Inferior parietal cortex (tissue), 1 donor: Measurements from ENCODE around the gene ACOXL.

Source experiments
- DNase-seq: peaks from one replicate; pipeline ENCODE4 v3.0.0-alpha.2; 2016; ENCODE audit errors: extremely low spot score

Gene ACOXL

DNA sequence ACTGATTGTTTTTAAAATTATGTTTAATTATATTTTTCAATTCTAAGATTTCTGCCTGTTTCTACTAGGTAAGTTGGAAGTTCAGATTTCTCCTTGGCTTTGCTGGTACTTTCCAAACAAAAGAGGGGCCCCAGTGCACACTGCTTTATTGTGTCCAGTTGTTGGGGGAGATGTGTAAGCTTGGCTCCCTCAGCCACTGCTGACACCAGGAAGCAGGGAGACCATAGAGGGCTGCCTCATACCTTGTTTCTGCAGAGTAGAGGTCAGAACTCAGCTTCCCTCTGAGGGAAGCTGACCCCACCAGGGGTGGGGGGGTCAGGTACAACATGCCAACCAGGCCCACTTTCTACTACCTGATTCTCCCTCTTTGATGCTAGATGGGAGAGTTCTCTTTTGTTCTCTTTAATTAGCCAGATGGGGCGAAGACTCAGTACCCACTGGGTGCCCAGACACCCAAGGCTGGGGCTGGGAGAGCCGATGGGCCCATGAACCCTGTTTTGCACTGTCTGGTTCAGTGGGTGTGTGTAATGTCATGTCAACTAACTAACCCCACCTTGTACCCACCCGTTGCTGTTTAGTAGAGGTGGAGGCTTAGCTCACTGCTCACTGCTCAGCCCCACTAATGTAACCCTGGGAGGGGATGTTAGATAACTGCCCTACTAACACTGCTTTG lies 403.0 kb downstream of the ACOXL start:
- no peak for DNase-seq

DNA sequence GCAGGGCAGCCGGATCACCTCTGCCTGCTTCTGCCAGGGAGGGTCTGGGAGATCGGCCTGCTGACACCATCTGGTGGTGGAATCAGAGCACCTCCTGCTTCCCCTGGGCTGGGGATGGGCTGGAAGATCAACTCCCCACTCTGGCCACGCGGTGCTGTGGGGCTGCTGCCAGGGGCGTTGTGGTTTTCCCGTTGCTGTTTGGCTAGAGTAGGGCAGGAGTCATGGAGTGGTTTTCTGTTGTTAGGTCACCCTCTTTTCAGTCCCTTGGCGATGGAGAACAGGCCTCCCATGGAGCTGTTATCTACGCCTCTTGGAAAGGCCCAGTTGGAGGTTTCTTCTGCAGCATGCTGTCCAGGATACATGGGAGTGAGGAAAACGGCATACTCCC lies 403.5 kb downstream of the ACOXL start:
- DNase-seq, result no peak

DNA sequence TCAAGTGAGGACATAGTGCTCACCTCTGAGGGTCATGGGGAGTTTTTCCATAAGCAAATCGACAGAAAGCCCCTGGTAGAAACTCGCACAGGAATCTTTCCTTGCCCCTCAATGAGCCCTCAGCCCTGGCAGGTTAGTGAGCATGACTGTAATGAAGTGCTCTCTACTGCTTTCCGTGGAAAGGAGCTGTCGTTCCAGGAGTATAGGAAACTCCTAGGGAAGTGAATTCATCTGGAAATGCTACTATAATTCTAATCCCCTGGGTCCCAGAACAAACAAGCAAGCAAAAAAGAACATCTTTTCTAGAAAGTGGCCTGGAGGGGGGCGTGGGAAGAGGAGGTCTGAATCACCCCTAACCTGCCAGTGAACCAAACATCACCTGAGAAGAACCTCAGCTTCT lies 406.5 kb downstream of the ACOXL start:
- DNase-seq, result no peak

DNA sequence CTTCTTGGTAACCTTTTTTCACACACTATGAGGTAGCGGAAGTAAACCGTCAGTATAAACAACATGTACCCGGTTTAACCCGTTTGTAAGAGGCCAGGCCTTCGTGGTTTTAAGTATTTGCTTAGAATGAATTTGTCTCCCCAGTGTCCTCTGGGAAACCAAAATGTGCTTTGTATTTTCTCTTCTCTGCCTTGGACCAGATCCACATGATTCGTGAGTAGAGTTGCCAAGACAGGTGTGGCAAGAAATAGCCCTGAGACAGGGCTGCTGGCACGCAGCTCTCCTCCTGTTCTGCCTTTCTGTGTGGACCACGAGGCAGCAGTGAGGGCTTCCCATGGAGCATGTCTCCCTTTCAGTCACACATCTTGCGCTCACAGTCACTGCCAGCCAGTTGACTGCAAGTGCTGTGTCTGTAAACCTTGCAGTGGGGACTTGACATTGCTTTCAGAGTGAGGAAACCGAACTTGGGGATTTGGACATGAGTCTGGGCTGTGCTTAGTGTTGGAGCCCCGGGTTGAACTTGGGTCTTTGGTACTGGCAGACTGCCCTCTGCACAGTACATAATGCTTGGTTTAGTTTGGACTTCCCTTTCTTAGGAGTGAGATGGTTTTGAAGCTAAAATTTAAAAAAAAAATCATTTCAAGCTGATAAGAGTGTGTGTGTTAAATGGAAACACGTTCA lies 407.4 kb downstream of the ACOXL start:
- DNase-seq, result no peak

DNA sequence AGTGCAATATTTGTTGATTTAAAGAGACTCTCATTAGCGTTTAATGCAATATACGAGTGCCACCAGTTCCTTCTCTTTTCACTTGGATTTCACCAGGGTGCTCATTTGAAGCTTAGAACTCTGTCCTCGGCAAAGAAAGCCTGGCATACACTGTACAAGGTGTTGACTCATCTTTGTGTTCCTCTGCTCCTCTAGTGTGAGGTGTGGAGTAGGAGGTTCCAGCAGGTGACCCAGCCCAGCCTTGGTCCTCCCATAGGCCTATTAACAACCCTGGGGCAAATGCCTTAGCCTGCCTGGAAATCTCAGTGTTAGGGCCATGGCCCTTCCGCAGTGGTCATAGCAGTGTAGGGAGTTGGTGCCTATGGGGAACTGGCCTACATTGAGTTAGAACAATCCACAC lies 408.4 kb downstream of the ACOXL start:
- DNase-seq, result no peak

DNA sequence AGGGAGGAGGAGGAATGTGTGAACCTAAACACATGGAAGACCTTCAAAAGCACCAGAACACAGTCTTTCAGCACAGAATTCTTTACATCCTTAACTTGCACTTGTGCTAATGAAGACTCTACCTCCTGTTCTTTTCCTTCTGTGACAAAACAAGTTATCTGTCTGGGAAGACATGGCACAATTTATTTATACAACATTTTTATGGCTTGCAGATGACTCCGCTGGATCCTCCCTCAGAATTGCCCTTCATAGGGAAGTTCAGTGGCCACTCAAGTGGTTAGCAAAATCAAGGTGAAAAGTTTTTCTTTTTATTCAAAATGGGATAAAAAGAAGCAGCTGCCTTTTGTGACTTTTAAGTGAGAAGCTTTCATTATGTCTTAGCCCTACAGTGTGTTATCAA lies 409.7 kb downstream of the ACOXL start:
- no peak for DNase-seq

DNA sequence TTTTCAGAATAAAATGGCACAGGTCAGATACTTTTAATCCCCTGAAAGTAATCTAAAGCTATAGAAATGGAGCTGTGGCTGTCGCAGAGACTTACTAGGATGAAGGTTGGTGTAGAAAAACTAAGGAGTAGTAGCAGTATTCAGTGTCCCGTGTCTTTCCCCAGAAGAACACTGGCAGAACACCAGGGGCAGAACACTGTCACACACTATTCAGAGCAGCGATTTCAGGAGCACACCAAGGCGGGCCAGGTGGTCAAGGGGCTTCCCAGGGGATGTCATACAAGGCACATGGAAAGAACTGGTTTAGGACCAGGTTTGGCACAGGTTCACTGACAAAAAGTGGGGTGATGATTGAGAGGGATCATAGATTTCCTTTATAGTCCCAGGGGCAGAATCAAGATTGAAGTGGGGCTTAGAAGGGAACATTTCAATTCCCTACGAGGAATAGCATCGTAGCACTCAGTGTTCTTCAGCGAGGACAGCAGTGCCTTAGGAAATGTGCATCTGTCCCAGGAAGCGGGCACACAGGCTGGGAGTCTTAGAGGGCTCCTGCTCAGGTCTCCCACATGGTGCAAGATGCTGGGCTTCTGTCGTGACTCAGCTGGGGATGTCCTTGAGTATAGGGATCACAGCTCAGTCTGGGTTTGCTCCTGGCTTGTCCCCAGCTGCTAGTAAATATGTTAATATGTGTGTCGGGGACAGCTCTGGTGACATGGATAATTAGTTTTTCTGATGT lies 410.9 kb downstream of the ACOXL start:
- DNase-seq, result no peak

DNA sequence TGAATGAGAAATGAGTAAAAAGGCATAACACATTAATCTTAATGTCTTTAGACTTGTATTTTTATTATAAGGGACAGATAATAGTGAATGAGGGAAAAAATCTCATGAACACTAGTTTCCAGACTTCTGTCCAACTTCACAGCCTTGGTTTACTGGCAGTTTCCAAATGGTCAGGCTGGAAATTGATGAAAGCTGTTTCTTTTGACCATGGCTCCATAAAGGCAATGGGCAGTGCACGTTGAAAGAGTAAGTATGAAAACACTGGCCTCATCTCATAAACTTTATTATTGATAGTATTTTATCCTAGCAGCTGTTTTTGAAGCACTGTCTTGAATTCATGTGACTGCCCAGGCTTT lies 411.4 kb downstream of the ACOXL start:
- DNase-seq, result no peak

DNA sequence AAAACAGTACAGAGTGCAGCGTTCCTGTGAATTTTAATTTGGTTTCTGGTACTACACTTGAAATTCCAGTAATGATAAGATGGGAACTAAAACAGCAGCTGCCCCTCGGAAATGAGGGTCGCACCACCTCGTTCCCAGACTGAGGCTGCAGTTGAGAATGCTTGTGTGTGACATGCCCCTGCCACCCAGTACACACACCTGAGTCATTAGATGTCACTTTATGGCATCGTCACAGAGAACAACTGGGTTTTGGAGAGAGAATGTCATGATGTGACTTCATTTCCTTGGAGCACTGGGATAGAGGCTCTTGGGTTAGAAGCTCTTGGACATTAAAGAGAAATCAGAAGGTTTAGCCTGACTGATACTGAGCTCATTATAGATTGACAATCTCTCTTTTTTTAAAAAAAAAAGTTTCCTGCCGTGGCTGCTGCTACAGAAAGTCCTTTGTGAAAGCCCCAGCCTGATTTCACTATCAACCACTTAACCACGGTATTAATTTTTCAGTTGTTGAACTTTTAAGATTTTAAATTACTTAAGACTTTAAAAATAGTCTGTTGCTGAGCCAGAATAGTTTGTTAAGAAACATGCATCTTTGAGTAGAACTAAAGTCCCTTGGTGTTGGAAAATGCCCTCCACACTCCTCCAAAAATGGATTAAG lies 412.9 kb downstream of the ACOXL start:
- DNase-seq, result no peak

DNA sequence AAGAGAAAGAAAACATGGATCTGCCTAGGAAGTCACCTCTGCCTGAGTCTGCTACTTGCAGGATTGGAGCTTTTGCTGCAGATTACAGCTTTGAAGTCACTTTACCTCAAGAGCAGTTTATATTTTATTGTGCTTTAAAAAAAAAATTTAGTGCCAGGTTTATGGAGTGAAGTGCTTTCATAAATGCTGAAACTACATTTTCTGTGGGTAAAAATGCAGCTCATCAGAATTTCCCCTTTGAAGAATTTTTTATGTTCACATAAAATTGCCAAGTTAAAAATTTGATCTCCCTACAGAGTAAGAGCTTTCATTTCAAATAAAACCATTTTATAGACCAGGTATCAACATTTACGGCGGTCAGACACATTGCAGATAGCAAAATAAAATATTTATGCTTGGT lies 413.6 kb downstream of the ACOXL start:
- DNase-seq, result no peak

DNA sequence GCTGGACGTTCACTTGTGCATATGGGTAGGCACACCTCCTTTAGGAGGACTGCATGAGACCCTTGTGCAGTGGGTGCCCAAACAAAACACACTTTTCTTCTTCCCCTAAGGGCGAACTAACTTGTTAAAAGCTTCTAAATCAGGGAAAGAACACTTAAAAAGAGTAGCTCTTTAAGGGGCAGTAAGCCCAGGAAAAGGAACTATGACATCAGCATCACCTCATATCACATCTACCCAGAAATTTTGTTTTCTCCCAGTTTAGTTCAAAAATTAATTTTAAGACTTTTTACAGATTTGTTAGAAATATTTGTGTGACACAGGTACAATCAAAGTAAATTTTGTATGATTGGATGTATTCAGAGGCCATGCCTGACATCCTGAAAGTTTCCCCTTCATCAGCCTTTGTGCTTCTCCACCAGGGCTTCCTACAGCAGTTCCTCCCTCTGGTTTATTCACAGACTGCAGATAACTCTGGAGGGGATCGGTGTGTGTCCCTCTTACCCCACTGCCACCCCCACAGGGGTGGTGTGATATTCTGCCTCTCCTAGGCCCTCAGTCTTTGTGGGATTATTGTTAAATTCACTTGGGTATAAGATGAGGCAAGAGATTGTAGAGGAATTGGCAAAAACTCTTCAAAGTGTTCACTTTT lies 416.0 kb downstream of the ACOXL start:
- no peak for DNase-seq

DNA sequence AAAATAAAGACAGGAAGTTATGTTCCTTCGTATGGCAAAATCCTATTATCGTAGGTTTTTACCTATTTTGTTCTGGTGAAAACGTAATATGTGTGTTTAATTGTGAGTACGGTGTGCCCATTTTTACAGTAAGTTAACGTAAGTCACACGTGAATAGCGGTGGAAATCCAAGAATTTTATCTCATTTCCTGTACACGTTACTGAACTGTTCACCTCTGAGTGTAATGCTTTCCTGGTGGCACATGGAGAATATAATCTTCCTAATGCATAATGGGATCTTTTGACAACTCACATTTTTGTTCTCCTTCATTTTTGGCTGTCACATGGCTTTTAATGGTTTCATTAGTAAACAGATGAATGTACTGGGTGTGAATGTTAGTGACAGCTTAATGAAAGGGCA lies 416.6 kb downstream of the ACOXL start:
- DNase-seq, result no peak

DNA sequence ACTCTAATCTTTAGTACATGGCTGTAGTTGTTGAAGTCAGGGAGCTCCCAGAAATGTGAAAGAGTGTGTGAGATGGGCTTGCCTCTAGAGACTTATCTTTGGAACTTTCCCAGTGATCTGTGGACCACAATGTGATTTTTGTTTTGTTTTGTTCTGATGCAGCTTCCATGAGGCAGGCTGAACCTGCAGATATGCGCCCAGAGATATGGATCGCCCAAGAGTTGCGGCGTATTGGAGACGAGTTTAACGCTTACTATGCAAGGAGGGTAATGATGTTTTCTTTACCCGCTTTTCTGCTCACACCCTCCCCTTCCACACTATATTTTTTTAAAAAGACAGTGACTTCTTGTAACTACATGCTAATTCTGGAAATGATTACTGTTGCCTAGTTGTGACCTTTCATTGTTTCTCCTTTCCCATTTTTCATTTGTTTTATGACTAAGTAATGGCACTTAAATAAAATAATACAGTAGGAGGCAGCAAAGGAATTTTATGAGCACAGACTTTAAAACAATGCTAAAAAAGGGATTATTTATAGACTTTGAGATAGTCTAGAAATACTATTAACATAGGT lies 417.6 kb downstream of the ACOXL start:
- no peak for DNase-seq

DNA sequence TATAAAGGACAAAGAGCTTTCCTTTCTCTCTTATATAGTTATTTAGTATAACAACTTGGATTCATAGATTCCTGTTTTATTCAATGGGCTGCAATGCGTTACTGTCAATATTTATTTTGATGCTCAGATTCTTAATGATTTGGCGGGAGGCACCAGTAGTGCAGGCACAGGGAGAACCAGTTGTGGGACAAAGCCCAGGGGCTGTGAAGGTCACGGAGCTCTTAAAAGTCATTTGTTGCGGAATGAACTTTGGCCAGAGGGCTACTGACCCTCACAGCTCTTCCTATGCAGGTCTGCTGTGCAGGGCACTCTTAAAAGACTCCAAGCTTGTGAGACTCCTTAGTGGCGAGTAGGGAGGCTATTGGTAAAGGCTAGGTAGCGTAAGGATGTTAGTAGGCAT lies 422.4 kb downstream of the ACOXL start:
- no peak for DNase-seq

DNA sequence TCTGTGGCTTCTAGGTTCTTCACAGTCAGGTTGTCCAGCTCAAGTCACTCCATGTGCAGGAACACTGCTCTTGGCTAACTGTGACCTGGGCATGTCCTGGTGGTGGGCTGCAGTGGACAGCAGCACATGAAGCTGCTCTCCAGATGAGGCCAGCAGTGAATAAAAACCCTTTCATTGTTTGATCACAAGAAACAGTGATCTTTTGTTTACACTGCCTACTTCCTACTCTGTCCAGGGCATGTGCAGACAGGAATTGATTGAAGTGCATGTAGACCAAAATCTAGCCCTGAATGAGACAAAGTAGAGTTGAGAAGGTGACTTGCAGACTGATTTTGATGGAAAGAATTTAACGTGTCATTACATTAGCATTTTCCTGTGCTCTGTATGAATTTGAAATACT lies 423.2 kb downstream of the ACOXL start:
- peak; percentile 58 for DNase-seq

DNA sequence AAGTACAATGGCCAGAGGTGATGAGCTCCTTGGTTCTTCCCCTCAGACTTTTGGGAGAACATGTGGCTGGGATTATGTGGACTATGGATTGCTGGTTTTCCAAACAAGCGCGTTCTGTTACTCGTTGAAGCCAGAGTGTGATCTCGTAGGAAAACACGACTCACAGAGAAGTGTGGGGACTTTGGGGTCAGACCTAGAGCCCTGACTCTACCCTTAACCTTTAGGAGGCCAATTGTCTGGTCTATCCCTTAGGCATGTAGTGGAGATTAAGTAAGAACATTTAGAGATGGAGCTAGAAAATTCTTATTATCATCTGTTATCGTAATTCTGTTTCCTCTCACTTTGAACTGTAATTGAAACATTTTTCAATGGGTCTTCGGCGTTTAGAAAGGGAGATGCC lies 424.2 kb downstream of the ACOXL start:
- DNase-seq, result no peak

DNA sequence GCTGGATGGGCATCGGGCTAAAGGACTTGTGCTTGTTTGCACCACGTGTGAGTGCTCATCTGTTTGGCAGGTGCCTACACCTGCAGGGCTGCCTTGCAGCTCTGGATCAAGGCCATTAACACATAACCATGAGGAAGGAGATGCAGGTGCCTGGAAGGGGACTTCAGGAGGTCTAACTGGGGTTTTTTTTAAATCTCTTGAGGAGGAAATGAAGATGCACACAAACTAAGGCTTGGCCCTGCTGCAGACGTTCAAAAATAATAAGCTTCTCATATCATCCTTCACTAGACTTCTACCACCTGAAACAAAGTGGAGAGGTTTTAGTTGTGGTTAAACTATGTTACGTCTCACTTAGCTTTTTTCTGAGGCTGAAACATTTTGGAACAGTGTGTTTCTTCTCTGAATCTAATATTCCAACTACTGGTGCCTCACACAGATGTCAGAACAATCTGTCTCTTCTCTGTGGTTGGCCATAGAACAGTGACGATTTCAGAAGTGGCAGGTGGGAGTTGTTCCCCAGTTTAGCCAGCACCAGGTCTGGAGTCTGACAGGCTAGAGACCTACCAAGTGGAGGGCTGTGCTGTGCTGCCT lies 424.8 kb downstream of the ACOXL start:
- no peak for DNase-seq

DNA sequence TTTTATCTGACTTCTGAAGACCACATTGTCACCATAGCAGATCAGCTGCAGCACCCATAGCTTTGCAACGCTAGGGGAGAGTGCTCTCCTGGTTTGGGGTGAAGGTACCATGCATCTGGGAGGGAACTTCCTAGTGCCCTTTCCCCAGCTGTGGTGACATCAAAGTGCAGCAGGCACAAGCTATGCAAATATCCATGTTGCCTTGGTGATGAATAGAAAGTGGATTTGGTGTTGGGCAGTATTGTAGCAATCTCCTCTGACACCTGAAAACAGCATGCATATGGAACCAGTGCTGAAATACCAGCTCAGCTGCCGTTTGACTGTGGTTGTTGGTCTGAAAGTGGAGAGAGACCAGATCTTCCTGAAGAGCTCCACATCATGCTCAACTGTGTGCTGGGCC lies 425.4 kb downstream of the ACOXL start:
- DNase-seq, result no peak

DNA sequence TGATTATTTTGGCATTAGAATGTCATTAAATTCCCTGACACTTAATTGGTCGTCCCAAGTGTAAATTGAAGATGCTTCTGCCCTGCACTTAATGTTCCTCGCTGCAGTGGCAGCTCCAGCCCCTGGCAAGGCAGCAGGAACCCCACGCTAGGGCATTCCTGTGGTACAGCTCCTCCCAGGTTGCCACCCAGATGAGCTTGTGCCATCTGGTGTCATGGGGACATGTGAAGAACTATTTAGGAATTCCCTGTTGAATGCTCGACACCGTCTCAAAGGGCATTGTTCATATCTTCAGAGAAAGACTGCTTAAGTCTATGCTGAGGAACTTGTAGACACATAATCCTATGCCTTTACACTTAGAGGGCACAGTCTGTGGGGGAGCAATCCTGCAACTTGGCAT lies 427.3 kb downstream of the ACOXL start:
- DNase-seq, result no peak

DNA sequence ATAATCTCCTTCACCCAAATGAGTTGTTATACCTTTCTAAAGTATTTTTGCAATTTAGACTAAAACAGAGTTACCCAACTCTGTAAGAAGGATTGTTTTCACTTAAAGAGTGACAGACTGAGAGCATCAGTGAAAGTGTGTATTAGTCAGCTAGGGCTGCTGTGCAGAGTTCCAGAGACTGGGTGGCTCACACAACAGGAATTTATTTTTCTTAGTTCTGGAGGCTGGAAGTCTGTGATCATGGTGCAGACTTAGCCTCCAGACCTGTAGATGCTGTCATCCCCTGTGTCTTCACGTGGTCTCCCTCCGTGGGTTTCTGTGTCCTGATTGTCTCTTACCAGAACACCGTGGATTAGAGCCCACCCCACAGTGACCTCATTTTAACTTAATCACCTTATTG lies 428.4 kb downstream of the ACOXL start:
- no peak for DNase-seq

DNA sequence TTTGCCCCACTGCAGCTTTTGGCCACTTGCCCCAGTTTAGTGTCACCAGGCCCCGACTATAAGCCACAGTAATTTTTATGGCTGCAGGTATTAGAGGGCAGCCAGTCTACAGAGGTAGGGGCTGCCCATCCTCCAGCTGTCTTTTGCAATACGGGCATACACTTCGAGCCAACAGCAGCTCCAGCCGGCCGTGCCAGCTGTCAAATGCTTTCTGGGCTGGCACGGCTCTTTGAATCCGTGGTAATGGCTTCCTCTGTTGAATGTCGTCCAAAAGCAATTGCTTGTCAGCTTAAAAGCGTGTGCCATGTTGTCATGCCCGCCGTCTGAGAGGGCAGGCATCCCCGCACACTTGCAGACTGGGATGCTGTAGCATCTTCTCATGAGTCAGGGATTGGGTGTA lies 429.6 kb downstream of the ACOXL start:
- DNase-seq, result peak; percentile 69
